ENCODE results near the gene UNC5C. TPM values are rescaled to one million over a fixed set of nuclear protein-coding genes. Genes with fewer than 3 reads are reported as not detected.

Gene UNC5C
- total and polyA plus RNA-seq, 4 donors = 0.27 to 1.2 (median 0.78) TPM

GRCh38 chr4:95362906-95363558 is 185.7 kb downstream of the UNC5C start:
- no peak overlapping the region for H3K9ac ChIP-seq (ENCODE audit: low read depth in 1 of 2, low read length in 2 of 2)
- TF ChIP-seq GABPA (IDR thresholded peaks at IDR 0.05 in 1 of 2, conservative IDR thresholded peaks at IDR 0.05 in 1 of 2) = no peak
- peak; percentile 45 for TF ChIP-seq YY1 (IDR thresholded peaks at IDR 0.05)
- no peak for DNase-seq (ENCODE audit: low spot score)
- 46% methylated on average over 7 of the region's 7 CpGs for WGBS
- H3K4me3 ChIP-seq (ENCODE audit: low read depth in 1 of 3, low read length in 3 of 3) = no peak overlapping the region
- peaks cover 0 to 5% (median 0%) of the 10 kb centered on the region in 4 donors for H3K4me1 ChIP-seq (ENCODE audit: control insufficient read depth in 4 of 4, insufficient read depth in 4 of 4, low read length in 3 of 4)
- H3K9me3 ChIP-seq (ENCODE audit: control insufficient read depth in 4 of 4, low read length in 3 of 4) = no peaks in the 10 kb centered on the region
- no peaks in the 10 kb centered on the region for H3K27me3 ChIP-seq (ENCODE audit: control insufficient read depth in 4 of 4, insufficient read depth in 4 of 4, low read length in 3 of 4)
- no peaks in the 10 kb centered on the region for H3K36me3 ChIP-seq (ENCODE audit: control insufficient read depth in 4 of 4, insufficient read depth in 3 of 4, low read depth in 1 of 4, low read length in 3 of 4)
- H3K27ac ChIP-seq (ENCODE audit: low read depth in 1 of 2, low read length in 2 of 2) = no peak overlapping the region

GRCh38 chr4:95362066-95362465 is 186.7 kb downstream of the UNC5C start:
- Histone ChIP-seq H3K9ac (ENCODE audit: low read depth in 1 of 2, low read length in 2 of 2) (no peak overlapping the region), H3K9me3 (ENCODE audit: control insufficient read depth in 4 of 4, low read length in 3 of 4) (no peaks in the 10 kb centered on the region), H3K27ac (ENCODE audit: low read depth in 1 of 2, low read length in 2 of 2) (no peak overlapping the region), H3K27me3 (ENCODE audit: control insufficient read depth in 4 of 4, insufficient read depth in 4 of 4, low read length in 3 of 4) (no peaks in the 10 kb centered on the region), H3K4me3 (ENCODE audit: low read depth in 1 of 3, low read length in 3 of 3) (no peak overlapping the region), H3K36me3 (ENCODE audit: control insufficient read depth in 4 of 4, insufficient read depth in 3 of 4, low read depth in 1 of 4, low read length in 3 of 4) (no peaks in the 10 kb centered on the region), H3K4me1 (ENCODE audit: control insufficient read depth in 4 of 4, insufficient read depth in 4 of 4, low read length in 3 of 4) (peaks cover 0 to 5% (median 0%) of the 10 kb centered on the region in 4 donors)
- DNase-seq (ENCODE audit: low spot score) = no peak
- TF ChIP-seq NR2F2 (IDR thresholded peaks at IDR 0.05) (no peak), RXRA (IDR thresholded peaks at IDR 0.05) (no peak), JUND (IDR thresholded peaks at IDR 0.05) (no peak), EGR1 (IDR thresholded peaks at IDR 0.05; ENCODE audit: low read depth in 2 of 2) (no peak), ZBTB33 (IDR thresholded peaks at IDR 0.05) (no peak), HNF4A (conservative IDR thresholded peaks at IDR 0.05) (no peak), YY1 (IDR thresholded peaks at IDR 0.05) (no peak)
- TF ChIP-seq, protein P1, sequence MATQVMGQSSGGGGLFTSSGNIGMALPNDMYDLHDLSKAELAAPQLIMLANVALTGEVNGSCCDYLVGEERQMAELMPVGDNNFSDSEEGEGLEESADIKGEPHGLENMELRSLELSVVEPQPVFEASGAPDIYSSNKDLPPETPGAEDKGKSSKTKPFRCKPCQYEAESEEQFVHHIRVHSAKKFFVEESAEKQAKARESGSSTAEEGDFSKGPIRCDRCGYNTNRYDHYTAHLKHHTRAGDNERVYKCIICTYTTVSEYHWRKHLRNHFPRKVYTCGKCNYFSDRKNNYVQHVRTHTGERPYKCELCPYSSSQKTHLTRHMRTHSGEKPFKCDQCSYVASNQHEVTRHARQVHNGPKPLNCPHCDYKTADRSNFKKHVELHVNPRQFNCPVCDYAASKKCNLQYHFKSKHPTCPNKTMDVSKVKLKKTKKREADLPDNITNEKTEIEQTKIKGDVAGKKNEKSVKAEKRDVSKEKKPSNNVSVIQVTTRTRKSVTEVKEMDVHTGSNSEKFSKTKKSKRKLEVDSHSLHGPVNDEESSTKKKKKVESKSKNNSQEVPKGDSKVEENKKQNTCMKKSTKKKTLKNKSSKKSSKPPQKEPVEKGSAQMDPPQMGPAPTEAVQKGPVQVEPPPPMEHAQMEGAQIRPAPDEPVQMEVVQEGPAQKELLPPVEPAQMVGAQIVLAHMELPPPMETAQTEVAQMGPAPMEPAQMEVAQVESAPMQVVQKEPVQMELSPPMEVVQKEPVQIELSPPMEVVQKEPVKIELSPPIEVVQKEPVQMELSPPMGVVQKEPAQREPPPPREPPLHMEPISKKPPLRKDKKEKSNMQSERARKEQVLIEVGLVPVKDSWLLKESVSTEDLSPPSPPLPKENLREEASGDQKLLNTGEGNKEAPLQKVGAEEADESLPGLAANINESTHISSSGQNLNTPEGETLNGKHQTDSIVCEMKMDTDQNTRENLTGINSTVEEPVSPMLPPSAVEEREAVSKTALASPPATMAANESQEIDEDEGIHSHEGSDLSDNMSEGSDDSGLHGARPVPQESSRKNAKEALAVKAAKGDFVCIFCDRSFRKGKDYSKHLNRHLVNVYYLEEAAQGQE (IDR thresholded peaks at IDR 0.05) = no peak
- TF ChIP-seq, protein P2, sequence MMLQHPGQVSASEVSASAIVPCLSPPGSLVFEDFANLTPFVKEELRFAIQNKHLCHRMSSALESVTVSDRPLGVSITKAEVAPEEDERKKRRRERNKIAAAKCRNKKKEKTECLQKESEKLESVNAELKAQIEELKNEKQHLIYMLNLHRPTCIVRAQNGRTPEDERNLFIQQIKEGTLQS (IDR thresholded peaks at IDR 0.05) = no peak
- TF ChIP-seq, protein P3, sequence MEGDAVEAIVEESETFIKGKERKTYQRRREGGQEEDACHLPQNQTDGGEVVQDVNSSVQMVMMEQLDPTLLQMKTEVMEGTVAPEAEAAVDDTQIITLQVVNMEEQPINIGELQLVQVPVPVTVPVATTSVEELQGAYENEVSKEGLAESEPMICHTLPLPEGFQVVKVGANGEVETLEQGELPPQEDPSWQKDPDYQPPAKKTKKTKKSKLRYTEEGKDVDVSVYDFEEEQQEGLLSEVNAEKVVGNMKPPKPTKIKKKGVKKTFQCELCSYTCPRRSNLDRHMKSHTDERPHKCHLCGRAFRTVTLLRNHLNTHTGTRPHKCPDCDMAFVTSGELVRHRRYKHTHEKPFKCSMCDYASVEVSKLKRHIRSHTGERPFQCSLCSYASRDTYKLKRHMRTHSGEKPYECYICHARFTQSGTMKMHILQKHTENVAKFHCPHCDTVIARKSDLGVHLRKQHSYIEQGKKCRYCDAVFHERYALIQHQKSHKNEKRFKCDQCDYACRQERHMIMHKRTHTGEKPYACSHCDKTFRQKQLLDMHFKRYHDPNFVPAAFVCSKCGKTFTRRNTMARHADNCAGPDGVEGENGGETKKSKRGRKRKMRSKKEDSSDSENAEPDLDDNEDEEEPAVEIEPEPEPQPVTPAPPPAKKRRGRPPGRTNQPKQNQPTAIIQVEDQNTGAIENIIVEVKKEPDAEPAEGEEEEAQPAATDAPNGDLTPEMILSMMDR (IDR thresholded peaks at IDR 0.05; ENCODE audit: low read depth, low read length, missing input control) = no peak
- 93% methylated on average over 7 of the region's 7 CpGs for WGBS
